ENCODE results near the gene C16orf78.

- TF ChIP-seq, protein P1, sequence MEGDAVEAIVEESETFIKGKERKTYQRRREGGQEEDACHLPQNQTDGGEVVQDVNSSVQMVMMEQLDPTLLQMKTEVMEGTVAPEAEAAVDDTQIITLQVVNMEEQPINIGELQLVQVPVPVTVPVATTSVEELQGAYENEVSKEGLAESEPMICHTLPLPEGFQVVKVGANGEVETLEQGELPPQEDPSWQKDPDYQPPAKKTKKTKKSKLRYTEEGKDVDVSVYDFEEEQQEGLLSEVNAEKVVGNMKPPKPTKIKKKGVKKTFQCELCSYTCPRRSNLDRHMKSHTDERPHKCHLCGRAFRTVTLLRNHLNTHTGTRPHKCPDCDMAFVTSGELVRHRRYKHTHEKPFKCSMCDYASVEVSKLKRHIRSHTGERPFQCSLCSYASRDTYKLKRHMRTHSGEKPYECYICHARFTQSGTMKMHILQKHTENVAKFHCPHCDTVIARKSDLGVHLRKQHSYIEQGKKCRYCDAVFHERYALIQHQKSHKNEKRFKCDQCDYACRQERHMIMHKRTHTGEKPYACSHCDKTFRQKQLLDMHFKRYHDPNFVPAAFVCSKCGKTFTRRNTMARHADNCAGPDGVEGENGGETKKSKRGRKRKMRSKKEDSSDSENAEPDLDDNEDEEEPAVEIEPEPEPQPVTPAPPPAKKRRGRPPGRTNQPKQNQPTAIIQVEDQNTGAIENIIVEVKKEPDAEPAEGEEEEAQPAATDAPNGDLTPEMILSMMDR (IDR thresholded peaks at IDR 0.05): no peak
- TF ChIP-seq POLR2A (IDR thresholded peaks at IDR 0.05): no peak
These were observed 6.9 kb upstream of the C16orf78 start for GRCh38 chr16:49366669-49367068.
